ENCODE measurements around the gene DERL2. TPM values are rescaled to one million over a fixed set of nuclear protein-coding genes. Genes with fewer than 3 reads are reported as not detected.

Gene DERL2
- 28.9 and 36.0 TPM in 2 replicates for total RNA-seq

GRCh38 chr17:5485270-5486205 lies at the start of gene DERL2:
Gene DERL2, minus strand, starts transcription at chr17:5486178. Its CDS starts 17 bp downstream, at chr17:5486161.

DNA sequence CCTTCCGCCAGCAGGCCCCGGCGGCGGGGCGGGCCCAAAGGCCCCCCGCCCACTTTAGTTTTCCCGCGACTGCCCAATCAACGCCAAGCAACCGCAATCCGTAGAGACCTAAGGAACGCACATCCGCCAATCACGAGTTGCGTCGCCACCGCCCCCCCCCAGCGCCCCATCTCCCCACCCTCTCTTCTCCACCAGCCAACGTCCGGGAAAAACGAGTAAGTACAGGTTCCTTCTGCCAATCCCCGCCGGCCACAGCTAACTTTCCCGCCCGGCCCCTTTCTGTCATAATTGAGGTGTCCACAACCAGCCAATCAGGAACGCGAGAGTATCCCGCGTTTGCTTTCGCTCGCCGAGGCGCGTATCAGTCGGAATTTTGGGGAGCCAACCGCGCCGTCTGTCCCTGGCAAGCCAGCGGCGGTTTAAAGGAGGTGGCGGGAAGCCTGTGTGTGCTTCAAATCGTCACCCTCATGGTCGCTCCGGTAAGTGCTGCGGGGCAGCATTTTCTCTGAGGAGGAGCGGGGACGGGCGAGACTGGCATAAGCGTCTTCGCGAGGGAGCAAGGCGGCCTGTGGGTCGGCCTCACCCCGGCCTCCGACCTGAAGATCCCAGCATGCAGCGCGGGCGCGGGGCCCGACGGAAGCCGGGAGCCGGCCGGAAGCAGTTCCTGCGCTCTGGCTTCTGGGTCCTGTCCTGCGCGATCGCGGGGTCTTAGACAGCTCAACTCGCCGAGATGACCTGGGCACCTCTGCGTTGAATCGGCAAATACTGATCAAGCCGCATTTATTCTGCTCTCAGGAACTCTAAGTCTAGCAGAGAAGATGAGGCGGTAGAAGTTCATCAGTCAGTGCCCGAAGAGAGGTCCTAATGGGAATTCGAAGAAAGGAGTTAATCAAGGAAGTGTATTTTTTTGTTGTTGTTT lies 487 bp upstream of the DERL2 start, which contains the start of gene MIS12:
TSS of gene MIS12 (plus strand) at position 361 of the 919 bp plus-strand sequence. CDS start 2,297 bp downstream, outside the sequence.

DNA sequence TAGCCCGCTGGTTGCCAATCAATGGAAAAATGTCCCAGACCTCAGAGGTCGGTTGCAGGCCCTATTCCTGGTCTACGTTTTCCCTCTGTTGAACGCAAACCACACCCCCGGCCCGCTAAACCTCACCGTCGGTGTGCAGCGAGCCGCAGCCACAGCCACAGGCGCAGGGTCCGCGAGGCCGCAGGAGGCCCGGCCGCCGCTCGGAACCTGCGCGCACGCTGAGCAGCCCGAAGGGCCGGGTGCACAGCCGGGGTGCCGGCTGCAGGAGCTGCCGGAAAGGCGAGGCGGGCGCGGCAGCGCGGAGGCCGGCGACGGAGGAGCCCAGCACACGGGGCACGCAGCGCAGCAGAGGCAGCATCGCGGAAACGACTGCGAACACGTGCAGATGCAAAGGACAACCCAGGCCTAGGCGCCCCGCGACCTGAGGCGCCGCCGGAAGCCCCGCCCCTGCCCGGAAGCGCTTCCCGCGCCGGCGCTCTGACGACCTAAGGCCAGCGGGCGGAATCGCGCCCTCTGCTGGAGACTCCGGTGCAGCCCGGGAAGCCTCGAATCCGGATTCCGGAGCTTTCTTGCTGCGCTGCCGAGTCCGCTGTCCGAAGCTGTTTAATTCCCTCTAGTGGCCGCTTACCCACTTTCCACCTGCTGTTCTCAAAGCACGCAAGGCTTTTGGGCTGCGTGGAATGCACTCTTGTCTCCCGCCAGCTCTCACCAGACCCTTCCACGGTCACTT lies 47.1 kb downstream of the DERL2 start, which contains the start of gene C1QBP:
TSS of gene C1QBP (minus strand) at position 440 of the 730 bp plus-strand sequence. CDS start at position 358, 82 bp downstream.

Other genes starting within 250 kb of the DERL2 start
- gene RABEP1, start 203.9 kb downstream of the DERL2 start, total RNA-seq = 31.2 and 31.4 TPM in 2 replicates
- gene NUP88, start 66.5 kb downstream of the DERL2 start, total RNA-seq = 74.1 and 86.3 TPM in 2 replicates
- gene RPAIN, start 66.0 kb downstream of the DERL2 start, total RNA-seq = 21.6 and 35.3 TPM in 2 replicates
- gene C1QBP, start 47.0 kb downstream of the DERL2 start, total RNA-seq = 289 and 326 TPM in 2 replicates
- 3.2 and 6.0 TPM in 2 replicates for gene DHX33, start 17.2 kb downstream of the DERL2 start, total RNA-seq
- 7.8 and 8.7 TPM in 2 replicates for gene MIS12, start 388 bp upstream of the DERL2 start, total RNA-seq
- 27.5 and 28.5 TPM in 2 replicates for gene NLRP1, start 98.3 kb upstream of the DERL2 start, total RNA-seq

Data from myometrial cell (primary cell).